Esophagus squamous epithelium (tissue), 5 donors: ENCODE data around the gene GADD45GIP1. TPM values are rescaled to one million over a fixed set of nuclear protein-coding genes. Genes with fewer than 3 reads are reported as not detected.
A peak's percentile ranks its signal among the peaks of the same experiment; 100 is the strongest.
"Not testable (repeated sequence)": the region's sequence is repeated elsewhere in the genome, so short reads cannot be mapped to it uniquely, and the experiment has no call there.

Source experiments
- DNase-seq: peaks from one replicate; lab custom pipeline; 2025; lab: John Stamatoyannopoulos, UW
- H3K27ac ChIP-seq, 4 donors: fragments of 200-600 bp; sonication (generic); one replicate each; pipeline ENCODE4 v1.5.1; 2016 to 2019; ENCODE audit warnings: mild to moderate bottlenecking in 1 of 4
- H3K27me3 ChIP-seq, 4 donors: fragments of 200-600 bp; sonication (generic); 1 replicate in 3 of 4; 2 replicates in 1 of 4; pipeline versions ENCODE4 v1.5.1 to v1.6.0; 2017 to 2021; ENCODE audit warnings: antibody characterized with exemption in 1 of 4
- H3K36me3 ChIP-seq, 3 donors: fragments of 200-600 bp; sonication (generic); one replicate each; pipeline ENCODE4 v1.5.1; 2016 to 2019
- H3K4me1 ChIP-seq, 3 donors: fragments of 200-600 bp; sonication (generic); one replicate each; pipeline ENCODE4 v1.5.1; 2017 to 2019
- H3K4me3 ChIP-seq, 4 donors: fragments of 200-600 bp; sonication (generic); 1 replicate in 3 of 4; 2 replicates in 1 of 4; pipeline ENCODE4 v1.5.1; 2016 to 2019; ENCODE audit warnings: mild to moderate bottlenecking in 2 of 4, moderate library complexity in 1 of 4
- H3K9me3 ChIP-seq, 3 donors: fragments of 200-600 bp; sonication (generic); one replicate each; pipeline ENCODE4 v1.5.1; 2016 to 2019
- CTCF ChIP-seq, 6 experiments: fragments of 450-650 bp in 4 of 6; fragments of 200-600 bp in 2 of 6; sonication (generic) in 2 of 6; IDR thresholded peaks; one replicate each; pipeline ENCODE4 v1.5.1; 2016 to 2019; ENCODE audit warnings: antibody characterized with exemption in 6 of 6, mild to moderate bottlenecking in 4 of 6, moderate library complexity in 4 of 6
- POLR2A ChIP-seq, 4 donors: fragments of 450-650 bp; IDR thresholded peaks; one replicate each; pipeline ENCODE4 v1.6.1; 2017; ENCODE audit warnings: antibody characterized with exemption in 4 of 4, mild to moderate bottlenecking in 4 of 4, moderate library complexity in 3 of 4
- WGBS, 2 donors: methylation state at CpG; one replicate each; pipeline ENCODE4 v1.1.5; 2018; 5-methylcytosine and 5-hydroxymethylcytosine counted together
- intact Hi-C: fragments of 100-400 bp; cut with DNase I; formaldehyde crosslinking; loops from one replicate; pipeline ENCODE4 v1.15.0; 2022
- total RNA-seq, 4 donors: library from RNA; depleted of rRNA; stranded (reverse); fragments of >200 nt; gene quantifications; one replicate each; pipeline ENCODE4 v1.1.0, GENCODE V29; 2016
- donor health status: DM: yes; HTN: yes; CAD: no.

Gene GADD45GIP1
- total RNA-seq, 4 donors from 2014 or later = 34.4 to 59.7 (median 44.9) TPM

DNA sequence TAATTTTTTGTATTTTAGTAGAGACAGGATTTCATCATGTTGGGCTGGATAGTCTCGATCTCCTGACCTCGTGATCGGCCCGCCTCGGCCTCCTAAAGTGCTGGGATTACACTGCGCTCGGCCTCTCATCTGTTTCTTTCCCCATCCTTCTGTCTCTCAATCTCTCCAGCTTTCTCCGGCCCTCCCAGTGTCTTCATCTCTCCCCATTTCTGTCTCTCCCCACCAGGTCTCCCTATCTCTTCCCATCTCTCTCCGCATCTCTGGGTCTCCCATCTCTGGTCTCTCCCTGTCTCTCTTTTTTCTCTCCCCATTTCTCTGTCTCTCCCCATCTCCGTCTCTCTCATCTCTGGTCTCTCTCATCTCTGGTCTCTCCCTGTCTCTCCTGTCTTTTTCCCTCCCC, 26.1 kb upstream of the GADD45GIP1 start:
- 39 to 57% methylated on average over 10 of the region's 10 CpGs for WGBS, 2 donors
- Histone ChIP-seq H3K27me3 (no peaks in the 10 kb centered on the region), H3K9me3 (no peaks in the 10 kb centered on the region), H3K4me3 (peak overlapping the region in 3 of 4 donors; percentile 14 to 50 (median 36)), H3K36me3 (no peaks in the 10 kb centered on the region), H3K4me1 (peaks cover 0 to 22% (median 0%) of the 10 kb centered on the region in 3 donors), H3K27ac (no peak overlapping the region)
- intact Hi-C loops = loop anchor here (5.0 kb wide), 2 partner anchors 79 to 109 kb away; no protein-coding TSS in a partner anchor
- DNase-seq = no peak
- no peak for TF ChIP-seq CTCF (IDR thresholded peaks at IDR 0.05)
- no peak for TF ChIP-seq POLR2A (IDR thresholded peaks at IDR 0.05)

DNA sequence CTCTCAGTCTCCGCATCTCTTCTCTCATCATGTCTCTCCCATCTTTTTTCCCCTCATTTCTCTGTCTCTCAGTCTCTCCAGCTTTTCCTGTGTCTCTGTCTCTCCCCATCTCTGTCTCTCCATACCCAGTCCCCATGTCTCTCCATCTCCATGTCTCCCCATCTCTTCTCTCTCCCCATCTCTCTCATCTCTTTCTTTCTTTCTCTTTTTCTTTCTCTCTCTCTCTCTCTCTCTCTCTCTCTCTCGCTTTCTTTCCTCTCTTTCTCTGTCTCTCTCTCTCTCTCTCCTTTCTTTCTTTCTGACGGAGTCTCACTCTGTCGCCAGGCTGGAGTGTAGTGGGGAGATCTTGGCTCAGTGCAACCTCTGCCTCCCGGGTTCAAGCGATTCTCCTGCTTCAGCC, 25.6 kb upstream of the GADD45GIP1 start:
- Histone ChIP-seq H3K9me3 (no peaks in the 10 kb centered on the region), H3K4me3 (no peak overlapping the region), H3K27me3 (no peaks in the 10 kb centered on the region), H3K27ac (no peak overlapping the region), H3K4me1 (peaks cover 0 to 22% (median 0%) of the 10 kb centered on the region in 3 donors), H3K36me3 (no peaks in the 10 kb centered on the region)
- intact Hi-C loops = loop anchor here (5.0 kb wide), 2 partner anchors 80 to 110 kb away; no protein-coding TSS in a partner anchor
- no peak for DNase-seq
- no peak for TF ChIP-seq CTCF (IDR thresholded peaks at IDR 0.05)
- TF ChIP-seq POLR2A (IDR thresholded peaks at IDR 0.05) = no peak
- WGBS, 2 donors = 87 to 90% methylated on average over 3 to 6 of the region's 6 CpGs

DNA sequence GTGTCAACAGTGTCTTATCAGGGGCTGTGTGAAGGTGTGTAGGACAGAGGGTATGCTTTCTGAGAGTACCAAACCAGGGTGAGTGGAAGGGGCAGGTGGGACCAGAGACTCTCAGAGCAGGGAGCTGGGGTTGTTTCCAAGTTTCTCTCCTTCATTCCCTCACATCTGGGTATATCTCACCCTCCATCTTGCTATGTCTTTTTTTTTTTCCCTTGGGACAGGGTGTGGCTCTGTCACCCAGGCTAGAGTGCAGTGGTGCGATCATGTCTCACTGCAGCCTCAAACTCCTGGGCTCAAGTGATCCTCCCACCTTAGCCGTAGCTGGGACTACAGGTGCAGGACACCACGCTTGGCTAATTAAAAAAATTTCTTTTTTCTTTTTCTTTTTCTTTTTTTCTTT, 23.0 kb upstream of the GADD45GIP1 start:
- peaks cover 0 to 9% (median 0%) of the 10 kb centered on the region in 4 donors for H3K27me3 ChIP-seq
- intact Hi-C loops = loop anchor here (5.0 kb wide), 3 partner anchors 82 to 282 kb away; no protein-coding TSS in a partner anchor
- 76 to 92% methylated on average over 3 of the region's 3 CpGs for WGBS, 2 donors
- DNase-seq = no peak
- no peak overlapping the region for H3K4me3 ChIP-seq
- H3K4me1 ChIP-seq = peaks cover 0 to 17% (median 0%) of the 10 kb centered on the region in 3 donors
- no peaks in the 10 kb centered on the region for H3K9me3 ChIP-seq
- no peak overlapping the region for H3K27ac ChIP-seq
- no peaks in the 10 kb centered on the region for H3K36me3 ChIP-seq
- TF ChIP-seq POLR2A (IDR thresholded peaks at IDR 0.05) = no peak
- TF ChIP-seq CTCF (IDR thresholded peaks at IDR 0.05) = no peak

- H3K27ac ChIP-seq, H3K4me1 ChIP-seq, H3K9me3 ChIP-seq, H3K4me3 ChIP-seq, H3K36me3 ChIP-seq, DNase-seq: not testable (repeated sequence)
- WGBS, 2 donors = 62 to 63% methylated on average over 6 to 7 of the region's 7 CpGs
- peaks cover 0 to 11% (median 0%) of the 10 kb centered on the region in 4 donors for H3K27me3 ChIP-seq
- intact Hi-C loops = loop anchor here (5.0 kb wide), 1 partner anchor 286 kb away; no protein-coding TSS in a partner anchor
Observed at GRCh38 chr19:12976109-12976508, 19.1 kb upstream of the GADD45GIP1 start.

DNA sequence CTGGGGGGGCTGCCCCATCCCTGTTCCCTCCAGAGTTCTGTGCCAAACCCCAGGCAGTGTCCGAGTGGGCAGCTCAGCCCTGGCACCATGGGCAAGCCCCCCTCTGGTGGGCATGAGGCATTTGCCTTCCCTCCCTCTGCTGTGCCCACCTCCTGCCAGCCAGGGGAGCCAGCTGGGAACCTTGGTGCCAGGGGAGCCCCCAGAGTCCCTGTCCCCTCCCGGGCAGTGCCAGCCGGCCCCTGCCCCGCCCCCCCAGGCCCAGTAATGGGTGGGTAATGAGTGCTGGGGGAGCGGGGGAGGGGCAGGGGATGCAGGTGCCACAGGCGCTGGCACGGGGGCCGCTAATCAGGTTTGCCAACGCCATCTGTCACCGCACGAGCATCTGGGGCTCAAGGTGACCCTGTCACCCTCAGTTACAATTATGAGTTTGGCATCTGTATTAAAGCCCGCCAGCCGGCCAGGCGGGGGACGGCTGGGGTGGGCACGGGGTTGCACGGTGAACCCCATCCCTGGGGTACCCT, 18.3 kb upstream of the GADD45GIP1 start:
- Histone ChIP-seq H3K9me3 (no peaks in the 10 kb centered on the region), H3K4me3 (no peak overlapping the region), H3K4me1 (peaks cover 0 to 4% (median 0%) of the 10 kb centered on the region in 3 donors), H3K27ac (peak overlapping the region in 1 of 4 donors; percentile 33), H3K36me3 (no peaks in the 10 kb centered on the region), H3K27me3 (peaks cover 0 to 11% (median 0%) of the 10 kb centered on the region in 4 donors)
- no peak for DNase-seq
- intact Hi-C loops = loop anchor here (5.0 kb wide), 1 partner anchor 287 kb away; no protein-coding TSS in a partner anchor
- TF ChIP-seq CTCF (IDR thresholded peaks at IDR 0.05) = no peak
- TF ChIP-seq POLR2A (IDR thresholded peaks at IDR 0.05) = no peak
- WGBS, 2 donors = 74 to 90% methylated on average over 2 to 9 of the region's 17 CpGs
